Subcutaneous adipose tissue (tissue), 4 donors: ENCODE data around the gene CEACAM20. TPM values are rescaled to one million over a fixed set of nuclear protein-coding genes. Genes with fewer than 3 reads are reported as not detected.

Experiments used
- total RNA-seq, 4 donors: library from RNA; depleted of rRNA; stranded (reverse); fragments of >200 nt; gene quantifications; one replicate each; pipeline ENCODE4 v1.1.0, GENCODE V29; 2016
- TF ChIP-seq, protein P1 (sequence below): fragments of 450-650 bp; IDR thresholded peaks from one replicate; pipeline ENCODE4 v1.5.1; 2016; ENCODE audit warnings: low read depth, mild to moderate bottlenecking, control low read depth, antibody characterized with exemption, moderate library complexity

Gene CEACAM20
- total RNA-seq, 4 donors from 2014 or later = not detected

DNA sequence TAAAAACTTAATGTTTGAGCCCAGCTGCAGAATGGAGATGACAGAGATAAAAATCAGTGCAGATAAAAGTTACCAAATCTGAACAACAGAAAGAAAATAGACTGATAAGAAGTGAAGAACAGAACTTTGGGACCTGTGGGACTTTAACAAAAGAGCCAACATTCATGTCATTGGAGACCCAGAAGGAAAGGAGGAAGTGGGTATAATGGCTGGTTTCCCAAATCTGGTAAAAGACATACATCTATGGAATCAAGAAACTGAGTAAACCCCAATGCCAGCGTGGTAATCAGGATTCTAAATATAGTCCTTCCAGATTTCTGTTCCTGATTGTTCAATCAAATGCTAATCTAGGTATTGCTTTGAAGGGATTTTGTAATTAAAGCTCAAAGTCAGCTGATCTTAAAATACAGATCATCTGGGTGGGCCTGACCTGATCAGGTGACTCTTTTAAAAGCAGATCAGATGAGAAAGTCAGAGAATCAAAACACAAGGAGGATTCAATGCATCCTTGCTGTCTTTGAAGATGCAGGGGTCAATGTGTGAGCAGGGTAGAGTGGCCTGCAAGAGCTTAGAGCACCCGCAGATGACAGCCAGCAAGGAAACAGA, 25.3 kb upstream of the CEACAM20 start:
- TF ChIP-seq, protein P1, sequence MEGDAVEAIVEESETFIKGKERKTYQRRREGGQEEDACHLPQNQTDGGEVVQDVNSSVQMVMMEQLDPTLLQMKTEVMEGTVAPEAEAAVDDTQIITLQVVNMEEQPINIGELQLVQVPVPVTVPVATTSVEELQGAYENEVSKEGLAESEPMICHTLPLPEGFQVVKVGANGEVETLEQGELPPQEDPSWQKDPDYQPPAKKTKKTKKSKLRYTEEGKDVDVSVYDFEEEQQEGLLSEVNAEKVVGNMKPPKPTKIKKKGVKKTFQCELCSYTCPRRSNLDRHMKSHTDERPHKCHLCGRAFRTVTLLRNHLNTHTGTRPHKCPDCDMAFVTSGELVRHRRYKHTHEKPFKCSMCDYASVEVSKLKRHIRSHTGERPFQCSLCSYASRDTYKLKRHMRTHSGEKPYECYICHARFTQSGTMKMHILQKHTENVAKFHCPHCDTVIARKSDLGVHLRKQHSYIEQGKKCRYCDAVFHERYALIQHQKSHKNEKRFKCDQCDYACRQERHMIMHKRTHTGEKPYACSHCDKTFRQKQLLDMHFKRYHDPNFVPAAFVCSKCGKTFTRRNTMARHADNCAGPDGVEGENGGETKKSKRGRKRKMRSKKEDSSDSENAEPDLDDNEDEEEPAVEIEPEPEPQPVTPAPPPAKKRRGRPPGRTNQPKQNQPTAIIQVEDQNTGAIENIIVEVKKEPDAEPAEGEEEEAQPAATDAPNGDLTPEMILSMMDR = no peak

DNA sequence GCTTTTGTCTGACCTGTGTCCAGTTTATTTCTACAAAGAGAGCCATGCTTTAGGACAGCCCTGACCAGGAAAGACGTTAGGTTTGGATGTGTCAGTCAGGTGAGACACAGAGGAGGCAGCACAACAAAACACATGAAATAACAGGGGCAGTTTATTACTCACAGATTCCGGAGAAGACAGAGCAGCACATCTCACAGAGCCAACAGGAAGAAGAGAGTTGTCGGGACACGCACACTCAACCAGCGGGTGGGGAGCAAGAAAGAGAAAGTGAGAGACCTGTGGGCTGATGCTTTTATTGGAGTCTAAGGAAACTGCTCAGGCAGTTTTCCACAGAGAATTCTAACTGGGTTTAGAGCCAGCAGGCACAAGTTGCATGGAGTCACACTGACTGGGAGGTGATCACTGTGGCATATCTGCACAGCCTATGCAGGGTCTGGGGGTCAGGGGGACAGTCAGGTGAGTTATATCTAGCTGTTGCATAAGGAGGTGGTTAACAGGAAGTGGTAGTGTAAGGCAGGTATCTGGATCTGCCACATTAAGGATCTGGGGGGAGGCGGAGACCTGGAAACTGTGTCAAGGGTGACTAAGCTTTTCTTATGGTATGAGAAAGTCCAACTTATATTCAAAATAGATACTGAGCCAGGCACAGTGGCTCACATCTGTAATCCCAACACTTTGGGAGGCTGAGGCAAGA, 24.1 kb upstream of the CEACAM20 start:
- TF ChIP-seq, protein P1 = no peak

DNA sequence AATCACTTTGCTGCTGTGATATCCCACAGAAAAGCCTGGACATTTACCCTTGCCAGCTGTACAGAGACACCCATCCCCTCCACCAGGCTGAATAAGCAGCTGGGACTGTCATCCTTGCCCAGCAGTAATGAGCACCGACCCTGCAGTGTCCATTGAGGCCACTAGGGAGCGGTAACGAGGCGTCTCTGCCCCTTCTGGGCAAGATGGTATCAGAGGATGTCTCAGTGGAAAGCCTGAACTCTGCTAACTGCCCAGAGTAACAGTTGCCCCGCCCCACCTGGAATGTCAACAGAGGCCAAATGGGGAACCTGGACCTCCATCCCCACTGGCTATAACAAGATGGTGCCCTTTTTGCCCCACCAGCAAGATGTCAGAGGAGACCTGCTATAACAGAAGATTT, 22.8 kb upstream of the CEACAM20 start:
- TF ChIP-seq, protein P1 = no peak

DNA sequence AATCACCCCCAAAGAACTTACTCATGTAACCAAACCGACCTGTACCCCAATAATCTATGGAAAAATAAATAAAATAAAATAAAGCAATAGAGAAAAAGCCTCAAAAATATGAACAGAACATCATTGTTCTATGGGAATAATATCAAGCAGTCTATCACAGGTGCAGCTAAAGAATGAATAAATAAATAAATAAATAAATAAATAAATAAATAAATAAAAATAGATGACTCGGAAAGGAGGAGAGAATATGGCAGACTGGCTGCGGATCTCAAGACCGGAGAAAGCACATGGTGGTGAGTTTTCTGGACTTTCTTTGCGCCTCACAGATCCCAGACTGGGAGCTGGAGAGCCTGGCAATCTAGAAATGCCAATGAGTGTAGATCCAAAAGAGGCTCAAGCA, 22.4 kb upstream of the CEACAM20 start:
- TF ChIP-seq, protein P1 = no peak

DNA sequence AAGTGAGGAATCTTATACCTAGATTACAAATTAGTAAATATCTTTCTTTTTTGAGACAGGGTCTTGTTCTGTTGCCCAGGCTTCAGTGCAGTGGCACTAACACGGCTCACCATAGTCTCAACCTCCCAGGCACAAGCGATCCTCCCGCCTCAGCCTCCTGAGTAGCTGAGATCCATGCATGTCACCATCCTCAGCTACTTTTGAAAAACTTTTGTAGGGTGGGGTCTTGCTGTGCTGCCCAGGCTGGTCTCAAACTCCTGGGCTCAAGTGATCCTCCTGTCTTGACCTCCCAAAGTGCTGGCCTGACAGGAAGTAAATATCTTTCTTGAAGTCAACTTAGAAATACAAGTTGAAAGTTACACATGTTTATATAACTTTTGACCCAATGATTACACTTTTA, 20.0 kb upstream of the CEACAM20 start:
- TF ChIP-seq, protein P1 = no peak

DNA sequence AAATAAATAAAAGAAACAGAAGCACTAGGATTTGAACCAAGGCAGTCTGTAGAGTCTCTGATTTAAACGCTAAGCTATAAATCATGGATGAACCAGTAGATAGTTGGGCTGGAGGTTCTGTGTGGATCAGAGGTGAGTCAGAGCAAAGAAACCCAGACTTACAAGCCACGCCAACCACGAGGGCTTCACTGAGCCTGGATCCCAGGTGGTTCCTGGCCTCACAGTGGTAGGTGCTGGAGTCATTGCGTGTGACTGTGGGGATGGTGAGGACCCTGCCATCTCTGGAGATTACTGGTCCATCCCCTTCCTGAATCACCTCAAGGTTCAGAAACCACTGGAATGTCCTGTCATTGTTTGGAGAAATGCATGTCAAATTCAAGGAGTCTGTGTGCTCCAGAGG, 19.3 kb upstream of the CEACAM20 start:
- TF ChIP-seq, protein P1 = no peak

DNA sequence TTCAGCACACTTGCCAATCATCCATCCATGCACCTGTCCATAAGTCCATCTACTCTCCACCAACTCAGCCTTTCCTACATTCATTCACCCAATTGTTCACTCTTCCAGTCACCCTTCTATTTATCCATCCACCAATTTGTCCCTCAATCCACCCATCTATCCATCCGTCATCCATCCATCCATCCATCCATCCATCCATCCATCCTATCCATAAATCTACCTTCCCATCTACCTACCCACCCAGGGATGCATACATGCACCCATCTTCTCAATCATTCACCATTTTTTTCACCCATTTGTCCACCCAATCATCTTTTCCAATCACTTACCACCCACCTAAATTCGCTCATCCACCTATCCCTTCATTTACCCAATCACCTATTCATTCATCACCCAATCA, 14.6 kb upstream of the CEACAM20 start:
- TF ChIP-seq, protein P1 = no peak
